Activated CD8-positive, alpha-beta memory T cell treated with anti-CD3 and anti-CD28 coated beads, Interleukin-2, amount 50 U/mL, for 4 hours (primary cell): Measurements from ENCODE around the gene CCDC82.

ENCODE experiments used
- DNase-seq: peaks from one replicate; pipeline ENCODE4 v3.0.0-alpha.2; 2020

Gene CCDC82

GRCh38 chr11:96306071-96306470 lies 83.6 kb downstream of the CCDC82 start:
- no peak for DNase-seq

GRCh38 chr11:96303980-96304379 lies 85.7 kb downstream of the CCDC82 start:
- no peak for DNase-seq

DNA sequence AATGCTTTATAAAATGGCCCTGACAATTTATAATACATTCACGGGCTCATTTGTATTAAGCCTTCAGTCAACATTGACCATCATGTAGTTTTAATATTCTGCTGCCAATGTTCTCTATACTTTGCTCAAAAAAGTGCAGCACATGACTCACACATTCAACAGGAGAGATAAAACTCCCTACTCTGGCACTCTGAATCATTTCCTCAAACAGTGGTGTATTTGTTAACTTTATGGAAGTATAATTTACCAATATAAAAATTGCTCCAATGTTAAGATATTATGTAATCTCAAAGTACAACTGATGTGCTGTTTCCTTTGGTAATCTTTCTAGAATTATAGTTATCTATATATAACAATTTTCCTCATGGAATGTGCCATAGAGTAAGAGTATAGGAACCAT lies 86.6 kb downstream of the CCDC82 start:
- no peak for DNase-seq
